ENCODE results near the gene NRK.

Gene NRK

GRCh38 chrX:105870445-105870844, 48.1 kb downstream of the NRK start:
- no peak overlapping the region for H3K27ac ChIP-seq
- H3K27me3 ChIP-seq (ENCODE audit: insufficient read depth, low read depth, severe bottlenecking), result peaks cover 14% of the 10 kb centered on the region
- no peak overlapping the region for H3K4me3 ChIP-seq (ENCODE audit: low read depth, low read length)
- DNase-seq, result no peak
- H3K36me3 ChIP-seq, result no peaks in the 10 kb centered on the region
- TF ChIP-seq CTCF (IDR thresholded peaks at IDR 0.05; ENCODE audit: low read depth, low read length), result no peak
- no peaks in the 10 kb centered on the region for H3K9me3 ChIP-seq (ENCODE audit: severe bottlenecking)

DNA sequence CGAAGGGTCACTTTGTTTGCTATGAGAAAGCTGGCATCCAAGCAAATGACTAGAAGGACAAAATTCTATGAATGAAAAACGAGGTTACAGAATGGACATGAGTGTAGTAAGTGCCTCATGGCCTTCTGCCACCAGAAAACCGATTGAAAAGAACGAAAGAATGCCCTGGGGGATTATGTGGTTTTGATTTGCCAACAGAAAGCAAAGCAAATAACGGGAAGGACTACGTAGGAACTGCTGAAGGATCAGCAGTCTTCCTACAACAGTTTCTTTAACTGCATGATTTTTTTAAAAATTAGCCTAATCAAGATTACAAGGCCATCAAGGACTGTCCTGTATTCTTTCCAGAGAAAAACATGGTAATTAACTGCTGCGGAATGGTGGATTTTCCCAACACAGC, 50.6 kb downstream of the NRK start:
- Histone ChIP-seq H3K9me3 (ENCODE audit: severe bottlenecking) (no peaks in the 10 kb centered on the region), H3K36me3 (no peaks in the 10 kb centered on the region), H3K27me3 (ENCODE audit: insufficient read depth, low read depth, severe bottlenecking) (peaks cover 14% of the 10 kb centered on the region), H3K27ac (no peak overlapping the region), H3K4me3 (ENCODE audit: low read depth, low read length) (no peak overlapping the region)
- DNase-seq, result no peak
- no peak for TF ChIP-seq CTCF (IDR thresholded peaks at IDR 0.05; ENCODE audit: low read depth, low read length)

DNA sequence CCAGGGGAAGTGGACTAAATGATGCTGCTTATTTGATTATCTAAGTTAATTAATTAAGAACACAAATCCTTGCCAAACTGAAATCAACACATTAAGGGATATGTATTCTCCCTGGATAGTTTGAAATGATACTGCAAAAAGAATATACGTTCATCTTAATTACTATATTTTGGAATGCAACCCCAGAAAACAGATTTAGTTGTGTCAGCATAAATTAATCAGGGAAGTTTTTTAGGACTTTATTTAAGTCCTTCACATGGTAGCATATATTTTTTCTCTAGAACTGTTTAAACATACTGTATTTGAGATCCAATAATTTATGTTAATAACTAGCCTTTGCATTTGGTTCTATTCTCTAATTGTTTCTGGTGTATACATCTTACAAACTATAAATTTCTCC, 52.5 kb downstream of the NRK start:
- no peaks in the 10 kb centered on the region for H3K9me3 ChIP-seq (ENCODE audit: severe bottlenecking)
- TF ChIP-seq CTCF (IDR thresholded peaks at IDR 0.05; ENCODE audit: low read depth, low read length), result no peak
- H3K36me3 ChIP-seq, result no peaks in the 10 kb centered on the region
- H3K27me3 ChIP-seq (ENCODE audit: insufficient read depth, low read depth, severe bottlenecking), result peaks cover 19% of the 10 kb centered on the region
- no peak overlapping the region for H3K27ac ChIP-seq
- DNase-seq, result no peak
- H3K4me3 ChIP-seq (ENCODE audit: low read depth, low read length), result no peak overlapping the region

DNA sequence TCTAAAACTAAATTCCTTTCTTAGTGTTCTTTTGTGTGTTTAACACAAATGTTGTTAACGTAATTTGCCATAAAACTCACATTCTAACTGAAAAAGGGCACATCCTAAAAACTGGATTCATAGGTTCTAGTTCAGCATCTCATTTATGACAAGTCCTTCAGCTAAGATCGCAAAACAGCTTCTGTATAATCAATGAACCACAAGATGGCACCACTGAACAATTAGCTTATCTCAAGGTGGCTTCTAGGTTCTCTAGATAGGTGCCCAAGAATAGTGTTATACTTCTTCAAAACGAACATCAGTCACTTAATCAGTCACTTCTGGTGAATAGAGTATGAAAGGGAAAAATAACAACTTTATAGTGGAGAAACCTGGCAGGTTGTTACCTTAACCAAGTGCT, 54.3 kb downstream of the NRK start:
- H3K36me3 ChIP-seq, result no peaks in the 10 kb centered on the region
- no peaks in the 10 kb centered on the region for H3K9me3 ChIP-seq (ENCODE audit: severe bottlenecking)
- H3K4me3 ChIP-seq (ENCODE audit: low read depth, low read length), result no peak overlapping the region
- DNase-seq, result no peak
- TF ChIP-seq CTCF (IDR thresholded peaks at IDR 0.05; ENCODE audit: low read depth, low read length), result peak; percentile 33; the same call in 1 of the 2 replicates
- H3K27me3 ChIP-seq (ENCODE audit: insufficient read depth, low read depth, severe bottlenecking), result peaks cover 21% of the 10 kb centered on the region
- H3K27ac ChIP-seq, result no peak overlapping the region

DNA sequence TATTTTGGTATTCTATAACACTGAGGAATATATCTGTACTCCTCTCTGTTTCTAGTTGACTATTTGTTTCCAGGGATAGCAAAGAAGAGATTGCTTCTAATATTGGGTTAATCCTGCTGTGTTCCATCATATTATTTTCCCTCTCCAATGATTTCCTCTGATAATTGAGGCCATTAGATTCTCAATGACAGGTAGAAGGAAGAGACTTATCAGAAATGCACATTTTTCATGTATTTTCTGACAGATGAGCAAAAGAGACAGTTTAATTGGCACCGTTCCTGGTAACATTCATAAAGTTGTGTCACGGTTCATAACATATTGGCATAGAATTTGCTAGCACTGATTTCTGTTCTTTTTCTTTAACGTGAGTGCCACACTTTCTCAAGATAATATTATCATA, 58.2 kb downstream of the NRK start:
- no peak for DNase-seq
- no peak overlapping the region for H3K27ac ChIP-seq
- no peaks in the 10 kb centered on the region for H3K36me3 ChIP-seq
- H3K9me3 ChIP-seq (ENCODE audit: severe bottlenecking), result no peaks in the 10 kb centered on the region
- peaks cover 28% of the 10 kb centered on the region for H3K27me3 ChIP-seq (ENCODE audit: insufficient read depth, low read depth, severe bottlenecking)
- no peak overlapping the region for H3K4me3 ChIP-seq (ENCODE audit: low read depth, low read length)
- no peak for TF ChIP-seq CTCF (IDR thresholded peaks at IDR 0.05; ENCODE audit: low read depth, low read length)

GRCh38 chrX:105882581-105883275, 60.4 kb downstream of the NRK start:
- Histone ChIP-seq H3K4me3 (ENCODE audit: low read depth, low read length) (no peak overlapping the region), H3K27me3 (ENCODE audit: insufficient read depth, low read depth, severe bottlenecking) (peaks cover 32% of the 10 kb centered on the region), H3K36me3 (no peaks in the 10 kb centered on the region), H3K9me3 (ENCODE audit: severe bottlenecking) (no peaks in the 10 kb centered on the region), H3K27ac (no peak overlapping the region)
- DNase-seq, result no peak
- TF ChIP-seq CTCF (IDR thresholded peaks at IDR 0.05; ENCODE audit: low read depth, low read length), result no peak
